ENCODE measurements around the gene TFF1.

TFF1 gene

DNA sequence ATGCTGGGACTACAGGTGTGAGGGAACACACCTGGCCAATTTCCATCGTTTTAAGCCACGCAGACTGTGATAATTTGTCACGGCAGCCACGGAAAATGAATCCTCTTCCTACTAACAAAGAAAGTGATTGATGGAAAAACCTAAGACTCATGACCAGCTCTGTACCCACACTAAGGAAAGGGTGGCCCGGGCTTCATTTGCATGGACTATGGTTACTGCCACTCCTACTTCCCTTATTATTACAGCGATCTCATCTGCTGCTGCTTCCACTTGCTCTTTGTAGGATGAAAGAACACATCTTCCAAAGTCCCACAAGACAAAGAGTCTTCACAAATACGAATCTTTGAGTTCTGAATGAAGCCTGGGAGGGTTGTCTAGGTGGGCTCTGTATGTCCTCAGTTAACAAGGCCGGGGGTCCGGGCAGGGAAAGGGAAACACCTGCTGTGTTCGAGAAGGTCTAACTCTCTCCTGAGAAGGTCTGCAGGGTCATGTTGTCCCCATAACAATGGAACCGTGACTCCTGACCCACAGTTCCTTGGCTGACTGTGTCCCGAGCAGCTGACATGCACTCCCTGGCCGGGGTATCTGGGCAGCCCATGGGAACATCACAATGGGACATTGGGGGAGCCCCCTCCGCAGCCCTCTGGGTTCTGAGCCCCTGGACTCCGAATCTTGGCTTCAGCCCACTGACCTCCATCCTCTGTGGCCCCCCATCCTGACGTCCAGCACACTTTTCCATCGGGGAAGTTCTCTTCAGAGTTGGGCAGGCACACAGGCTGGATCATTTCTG lies 13.3 kb upstream of the TFF1 start:
- no peak for DNase-seq

DNA sequence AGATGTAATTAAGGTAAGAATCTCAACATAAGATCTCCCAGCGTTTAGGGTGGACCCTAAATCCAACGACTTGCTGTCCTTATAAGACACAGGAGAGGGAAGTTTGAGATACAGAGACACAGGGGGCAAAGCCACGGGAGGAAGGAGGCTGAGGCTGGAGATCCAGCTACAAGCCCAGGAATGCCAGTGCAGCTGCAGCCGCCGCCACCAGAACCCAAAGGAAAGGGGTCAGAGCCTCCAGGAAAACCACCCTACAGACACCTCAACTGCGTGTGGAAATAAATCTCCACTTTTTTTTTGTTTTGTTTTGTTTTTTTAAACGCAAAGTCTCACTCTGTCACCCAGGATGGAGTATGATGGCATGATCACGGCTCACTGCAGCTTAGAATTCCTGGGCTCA lies 12.1 kb upstream of the TFF1 start:
- DNase-seq: no peak

DNA sequence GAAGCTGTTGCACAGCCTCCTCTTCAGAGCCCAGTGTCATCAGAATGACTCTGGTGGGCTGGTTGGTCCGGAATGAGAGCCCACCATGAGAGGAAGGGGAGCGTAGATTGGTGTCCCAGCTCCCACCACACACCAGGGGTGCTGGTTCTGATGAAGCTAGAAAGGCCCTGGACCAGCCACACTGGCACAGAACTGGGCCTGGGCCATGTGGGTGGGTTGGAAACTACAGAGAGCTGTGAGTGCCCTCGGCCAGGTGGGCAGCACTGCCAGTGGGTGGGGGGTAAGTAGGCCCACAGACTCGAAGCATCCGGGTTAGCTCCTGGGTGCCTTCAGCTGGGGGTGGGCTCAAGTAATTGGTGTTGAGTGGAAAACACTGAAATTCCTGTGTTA lies 11.6 kb upstream of the TFF1 start:
- DNase-seq: no peak

DNA sequence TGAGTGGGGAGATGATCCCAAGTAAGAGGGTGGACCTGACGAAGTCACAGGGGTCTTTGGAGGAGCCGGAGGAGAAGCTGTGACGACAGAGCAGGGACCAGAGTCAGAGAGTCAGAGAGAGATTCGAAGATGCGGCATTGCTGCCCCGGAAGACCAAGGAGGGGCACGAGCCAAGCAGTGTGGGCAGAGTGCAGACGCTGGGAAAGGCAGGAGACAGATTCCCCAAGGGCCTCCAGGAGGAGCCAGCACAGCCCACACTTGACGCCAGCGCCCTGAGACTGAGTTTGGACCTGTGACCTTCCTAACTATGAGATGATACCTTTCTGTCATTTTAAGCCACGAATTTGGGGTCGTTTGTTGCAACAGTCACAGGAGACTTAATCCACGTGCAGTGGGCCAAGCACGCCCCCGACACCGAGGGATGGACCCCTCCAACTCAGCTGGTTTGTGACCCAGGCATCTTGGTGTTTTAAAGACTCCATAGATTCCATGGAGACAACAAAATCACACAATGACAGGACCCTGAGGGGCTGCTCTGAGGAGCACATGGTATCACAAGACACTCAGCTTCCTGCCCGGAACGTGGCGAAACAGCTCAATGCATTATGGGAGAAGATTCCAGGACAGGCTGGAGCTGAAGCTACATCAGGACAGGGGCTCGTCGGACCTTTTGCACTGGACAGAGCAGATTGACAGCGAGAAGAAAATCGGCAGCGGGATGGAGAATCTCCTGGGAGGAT lies 11.0 kb upstream of the TFF1 start:
- DNase-seq: no peak

DNA sequence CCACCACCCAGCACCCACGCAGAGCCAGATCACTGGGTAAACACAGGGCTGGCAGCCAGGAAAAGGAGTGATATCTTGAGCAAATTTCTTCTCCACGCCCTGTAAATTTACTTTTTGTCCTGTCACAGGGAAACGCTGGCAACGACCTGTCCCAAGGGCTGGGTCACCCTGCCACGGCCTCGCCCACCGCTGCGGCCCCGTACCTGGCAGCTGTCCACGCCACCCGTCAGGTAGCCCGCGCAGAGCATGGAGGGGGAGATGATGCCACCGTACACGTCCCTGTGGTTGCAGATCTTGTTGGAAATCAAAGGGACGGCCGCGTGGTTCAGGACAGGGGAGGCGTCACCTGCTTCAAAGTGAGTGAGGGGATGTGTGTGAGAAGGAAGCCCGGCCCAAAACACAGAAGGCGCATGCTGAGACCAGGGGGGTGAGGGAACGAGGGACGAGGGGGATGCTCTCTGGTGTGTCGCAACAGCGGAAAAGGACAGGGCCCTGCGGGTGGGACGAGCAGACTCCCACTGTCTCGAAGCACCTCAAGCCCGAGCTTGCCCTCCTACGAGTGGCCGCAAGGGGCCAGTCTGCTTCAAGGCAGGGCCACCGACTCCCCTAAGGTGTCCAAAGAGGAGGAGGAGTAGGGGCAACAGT lies 10.1 kb upstream of the TFF1 start:
- no peak for DNase-seq

DNA sequence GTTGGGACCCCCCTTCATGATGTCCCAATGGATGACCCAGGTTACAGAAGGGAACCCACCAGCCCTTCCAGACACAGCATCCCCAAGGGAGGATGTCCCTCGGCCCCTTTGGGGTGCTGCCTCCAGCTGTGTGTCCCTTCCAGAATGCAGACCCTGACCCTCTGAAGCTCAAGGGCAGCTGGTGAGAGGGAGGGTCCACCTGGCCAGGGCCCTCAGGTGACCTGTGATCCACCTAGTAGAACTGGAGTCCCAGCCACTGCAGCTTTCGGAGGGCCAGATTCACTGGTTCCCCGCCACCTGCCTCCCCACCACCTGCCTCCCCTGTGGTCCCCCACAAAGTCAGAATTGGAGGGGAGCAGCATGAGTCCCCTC lies 9.6 kb upstream of the TFF1 start:
- no peak for DNase-seq

DNA sequence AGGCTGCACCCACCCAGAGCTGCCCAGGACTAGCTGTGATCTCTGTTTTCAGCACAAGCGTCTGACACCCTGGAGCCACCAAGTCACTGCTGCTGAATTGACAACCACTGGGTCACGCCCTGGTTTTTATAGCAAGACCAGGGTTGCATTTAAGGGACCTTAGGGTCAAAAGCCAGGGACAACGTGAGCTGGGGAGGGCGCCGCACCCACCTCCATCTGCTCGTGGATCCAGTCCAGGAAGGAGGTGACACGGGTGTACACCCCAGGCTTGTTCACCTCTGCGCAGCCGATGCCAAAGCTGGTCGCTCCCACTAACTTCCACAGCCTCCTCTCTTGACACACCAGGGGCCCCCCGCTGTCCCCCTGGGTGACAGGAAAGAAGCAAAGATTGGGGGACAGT lies 9.2 kb upstream of the TFF1 start:
- no peak for DNase-seq

DNA sequence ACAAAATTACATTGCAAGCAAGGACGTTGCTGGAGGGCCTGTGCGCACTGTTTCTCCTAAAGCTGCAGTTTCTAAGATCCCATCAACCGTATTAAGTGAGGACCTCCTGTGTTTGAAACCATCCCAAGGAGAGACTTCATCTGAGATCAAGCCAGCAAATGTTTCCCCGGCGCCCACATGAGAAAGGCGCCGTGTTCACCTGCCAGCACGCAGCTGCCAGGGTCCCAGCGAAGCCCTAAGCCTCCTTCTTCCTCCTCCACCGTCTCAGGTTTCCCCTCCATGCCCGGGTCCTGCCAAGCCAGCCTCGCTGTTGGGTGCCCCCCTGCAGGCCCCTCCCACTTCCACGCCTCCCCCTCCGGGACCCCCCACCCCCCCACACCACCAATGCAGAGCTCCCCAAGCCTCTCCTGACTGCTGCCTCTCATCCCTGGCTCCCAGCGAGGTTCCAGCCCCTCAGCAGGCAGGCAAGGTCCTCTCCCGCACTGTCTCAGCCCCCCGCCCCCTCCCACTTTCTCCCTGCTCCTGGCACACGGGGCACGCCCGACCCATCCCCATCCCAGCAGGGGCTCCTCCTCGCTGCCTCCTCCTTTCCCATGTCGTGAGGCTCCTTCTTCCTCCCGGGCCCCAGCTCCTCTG lies 8.6 kb upstream of the TFF1 start:
- no peak for DNase-seq

DNA sequence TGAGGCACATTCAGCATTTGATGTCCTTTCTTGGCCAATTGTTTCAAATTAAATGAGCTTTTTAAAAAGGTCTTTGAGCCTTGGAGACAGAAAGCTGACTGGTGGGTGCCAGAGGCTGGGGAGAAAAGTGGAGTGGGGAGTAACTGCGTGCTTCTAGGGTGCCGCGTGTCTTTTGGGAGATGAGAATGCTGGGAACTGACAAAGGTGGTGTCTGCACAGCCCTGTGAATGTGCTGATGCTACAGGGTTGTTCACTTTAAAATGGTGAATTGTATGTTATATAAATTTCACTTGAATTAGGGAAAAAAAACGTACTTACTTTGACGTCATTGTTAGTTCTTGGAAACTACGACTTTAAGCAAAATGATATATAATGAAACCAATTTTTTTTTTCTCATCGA lies 8.1 kb upstream of the TFF1 start:
- DNase-seq: no peak

DNA sequence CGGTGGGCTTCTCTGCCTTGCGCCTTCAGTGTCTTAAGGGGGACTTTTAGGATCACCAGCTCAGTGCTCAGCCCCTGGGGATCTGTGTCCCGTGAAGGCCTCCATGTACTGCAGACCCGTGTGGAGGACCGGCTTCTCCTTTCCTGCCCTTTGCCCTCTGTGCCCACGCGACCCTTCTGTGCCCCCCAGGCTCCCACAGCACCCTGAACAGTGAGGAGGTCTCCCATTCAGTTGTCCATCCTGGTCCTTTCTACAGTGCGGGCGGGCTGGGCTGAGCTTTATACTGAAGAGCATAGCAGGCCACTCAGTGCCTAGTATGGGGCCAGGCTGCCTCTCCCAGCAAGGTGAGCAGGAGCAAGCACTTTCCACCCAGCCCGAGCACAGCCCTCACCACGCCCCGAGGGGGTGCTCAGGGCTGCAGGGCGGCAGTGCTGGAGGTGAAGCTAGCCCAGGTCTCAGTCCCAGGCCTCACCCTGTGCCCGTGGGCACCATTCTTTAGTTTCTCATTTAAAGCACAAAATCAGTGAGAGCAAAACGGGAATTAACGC lies 7.6 kb upstream of the TFF1 start:
- no peak for DNase-seq

DNA sequence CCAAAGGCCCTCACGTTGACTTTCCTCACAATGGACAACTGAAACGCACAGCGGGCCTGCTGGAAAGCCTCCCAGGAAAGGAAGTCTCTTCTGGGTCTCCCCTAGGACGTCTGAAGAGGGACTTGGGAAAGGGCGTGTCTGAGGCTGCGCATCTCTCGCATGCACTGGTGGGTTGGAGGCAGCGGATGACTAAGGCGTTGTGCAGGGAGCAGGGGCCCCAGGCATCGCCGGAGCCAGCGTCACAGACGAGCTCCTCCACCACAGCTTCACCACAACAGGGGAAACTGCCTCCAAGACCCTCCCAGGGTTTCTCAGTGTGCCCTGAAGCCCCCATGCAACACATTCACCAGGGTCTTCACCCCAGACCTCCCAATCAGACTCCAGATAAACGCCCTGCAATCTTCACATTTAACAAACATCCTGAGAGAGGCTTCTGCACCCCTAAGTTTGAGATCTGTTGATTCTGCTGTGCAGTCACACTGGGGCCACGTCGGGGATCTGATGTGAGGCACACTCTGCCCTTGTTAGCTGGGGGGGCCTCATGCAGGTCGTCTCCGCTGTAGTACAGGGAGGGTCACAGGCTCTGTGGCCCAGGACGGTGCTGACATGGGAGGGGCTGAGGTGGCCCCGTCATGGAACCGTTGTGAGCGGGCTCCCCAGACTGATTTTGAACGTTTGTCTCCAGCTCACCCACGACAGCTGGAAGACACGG lies 7.0 kb upstream of the TFF1 start:
- no peak for DNase-seq

DNA sequence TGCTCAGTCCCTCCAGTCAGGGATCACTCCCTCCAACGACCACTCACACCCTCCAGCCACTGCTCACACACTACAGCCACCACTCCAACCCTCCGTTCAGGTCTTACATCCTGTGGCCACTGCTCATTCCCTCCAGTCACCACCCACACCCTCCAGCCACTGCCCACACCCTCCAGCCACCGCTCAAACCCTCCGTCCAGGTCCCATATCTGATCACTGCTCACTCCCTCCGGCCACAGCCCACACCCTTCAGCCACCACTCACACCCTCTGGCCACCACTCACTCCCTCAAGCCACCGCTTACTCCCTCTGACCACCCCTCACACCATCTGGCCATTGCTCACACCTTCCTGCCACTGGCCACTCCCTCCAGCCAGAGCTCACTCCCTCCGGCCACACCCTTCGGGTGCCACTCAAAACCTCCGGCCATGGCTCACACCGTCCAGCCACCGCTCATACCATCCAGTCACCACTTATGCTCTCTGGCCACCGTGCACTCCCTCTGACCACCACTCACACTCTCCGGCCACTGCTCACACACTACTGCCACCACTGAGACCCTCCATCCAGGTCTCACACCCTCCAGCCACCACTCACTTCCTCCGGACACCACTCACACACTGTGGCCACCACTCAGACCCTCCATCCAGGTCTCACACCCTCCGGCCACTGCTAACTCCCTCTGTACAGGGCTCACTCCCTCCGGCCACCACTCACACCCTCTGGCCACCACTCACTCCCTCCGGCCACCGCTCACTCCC lies 4.7 kb upstream of the TFF1 start:
- no peak for DNase-seq

DNA sequence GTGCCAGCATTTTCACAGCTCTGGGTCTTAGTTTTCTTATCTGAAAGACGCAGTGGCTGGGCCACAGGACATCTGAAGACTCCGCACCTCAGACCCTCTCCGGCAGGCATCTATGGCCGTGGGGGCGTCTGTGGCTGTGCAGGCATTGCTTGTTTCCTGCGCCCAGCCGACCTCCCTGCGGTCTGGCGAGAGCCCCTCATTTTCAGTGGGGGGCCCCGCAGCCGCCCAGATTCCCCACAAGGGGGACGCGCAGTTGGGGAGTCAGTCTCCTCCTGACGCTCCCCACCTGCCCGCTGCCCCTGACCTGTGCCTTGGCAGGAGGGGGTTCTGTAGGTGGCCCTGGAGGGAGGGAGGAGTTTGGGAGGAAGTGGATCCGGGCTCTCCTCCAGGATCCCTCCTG lies 3.5 kb upstream of the TFF1 start:
- DNase-seq: no peak

DNA sequence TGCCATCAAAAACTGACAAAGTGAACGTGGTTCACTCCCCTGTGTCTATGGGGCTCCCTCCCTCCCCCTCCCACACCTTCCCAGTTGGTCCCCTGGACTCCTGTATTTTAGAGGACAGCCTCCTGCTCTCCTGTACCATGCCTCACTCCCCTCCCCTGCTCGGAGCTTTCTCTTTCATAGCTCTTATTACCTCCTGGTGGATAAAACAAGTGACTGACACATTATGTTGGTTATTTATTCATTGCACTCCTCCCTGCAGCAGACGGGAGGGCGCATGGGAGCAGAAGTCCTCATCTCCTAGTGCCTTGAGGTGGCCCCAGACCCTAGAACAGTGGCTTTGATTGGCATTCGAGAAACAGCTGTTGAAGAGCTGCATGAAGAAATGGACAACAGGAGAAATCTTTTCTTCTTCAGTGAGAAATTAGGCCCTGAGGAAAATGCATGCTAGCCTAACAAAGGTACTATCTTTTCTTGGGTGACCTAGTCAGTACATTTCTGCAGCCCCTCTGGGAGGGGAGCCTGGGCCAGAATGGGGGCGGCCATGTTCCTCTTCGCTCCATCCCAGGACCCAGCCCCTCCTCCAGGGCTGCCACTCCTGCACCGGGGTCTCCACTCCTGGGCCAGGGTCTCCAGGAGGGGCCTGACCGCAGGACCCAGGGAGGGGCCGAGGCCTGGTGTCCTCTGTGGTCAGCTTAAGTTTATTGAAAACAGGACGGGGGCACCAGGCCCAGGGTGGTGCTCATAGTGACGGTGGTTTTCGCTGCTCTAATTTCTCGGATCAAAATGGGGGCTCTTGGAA lies 1.2 kb upstream of the TFF1 start:
- DNase-seq: no peak

DNA sequence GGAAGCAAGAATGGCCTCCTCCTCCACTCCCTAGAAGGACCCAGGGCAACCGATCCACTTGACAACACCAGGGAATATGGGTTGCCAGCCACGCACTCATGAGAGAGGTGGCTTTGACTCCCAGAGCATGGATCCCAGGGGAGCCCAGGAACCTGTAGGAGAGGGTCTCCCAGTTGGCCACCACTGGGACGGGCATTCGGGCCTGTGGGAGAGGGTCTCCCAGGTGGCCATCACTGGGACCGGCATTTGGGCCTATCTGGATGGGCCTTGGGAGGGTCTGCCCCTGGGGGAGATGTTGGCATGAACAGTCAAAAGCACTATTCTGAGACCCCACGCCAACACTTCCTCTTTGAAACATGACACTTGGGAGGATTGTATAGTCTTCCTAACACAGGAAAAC lies 565 bp downstream of the TFF1 start:
- DNase-seq: no peak

DNA sequence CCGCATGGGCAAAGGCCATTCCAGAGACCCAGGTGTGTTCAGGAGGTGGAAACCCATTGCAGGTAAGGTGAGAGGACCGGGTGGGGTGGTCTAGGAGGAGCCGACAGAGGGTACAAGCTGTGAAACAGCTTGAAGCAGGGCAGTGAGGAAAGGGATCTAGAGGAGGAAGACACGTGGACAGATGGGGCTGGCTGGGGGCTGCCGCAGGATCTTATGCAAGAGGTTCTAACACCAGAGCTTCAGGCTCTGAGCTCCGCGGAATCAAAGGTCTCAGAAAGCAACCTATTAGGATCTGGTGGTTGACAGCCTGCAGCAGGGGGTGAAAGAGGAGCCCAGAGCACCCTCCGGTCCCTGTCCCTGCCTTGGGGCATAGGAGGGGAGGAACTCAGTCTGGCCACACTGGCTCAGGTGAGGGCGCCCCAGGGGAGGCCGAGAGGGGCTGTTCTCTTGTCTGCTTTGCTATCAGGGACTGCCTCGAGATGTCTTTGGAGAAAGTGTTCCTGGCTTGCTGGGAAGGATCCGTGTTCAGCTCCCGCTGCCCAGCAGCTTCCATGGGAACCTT lies 1.9 kb downstream of the TFF1 start:
- DNase-seq: no peak

DNA sequence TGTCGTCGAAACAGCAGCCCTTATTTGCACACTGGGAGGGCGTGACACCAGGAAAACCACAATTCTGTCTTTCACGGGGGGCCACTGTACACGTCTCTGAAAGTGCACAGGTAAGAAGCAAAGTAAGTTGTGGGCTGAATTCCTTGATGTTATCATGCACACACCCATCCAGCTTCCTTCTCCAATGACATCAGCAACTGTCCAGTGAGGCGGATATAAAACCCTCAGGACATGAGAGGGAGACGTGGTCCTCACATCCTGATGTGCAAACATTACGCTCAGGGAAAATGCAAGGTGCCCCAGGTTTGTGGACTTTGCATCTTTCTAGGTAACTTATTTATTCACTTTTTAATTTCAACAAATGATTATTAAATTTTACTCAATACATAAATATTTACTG lies 3.0 kb downstream of the TFF1 start:
- DNase-seq: no peak

DNA sequence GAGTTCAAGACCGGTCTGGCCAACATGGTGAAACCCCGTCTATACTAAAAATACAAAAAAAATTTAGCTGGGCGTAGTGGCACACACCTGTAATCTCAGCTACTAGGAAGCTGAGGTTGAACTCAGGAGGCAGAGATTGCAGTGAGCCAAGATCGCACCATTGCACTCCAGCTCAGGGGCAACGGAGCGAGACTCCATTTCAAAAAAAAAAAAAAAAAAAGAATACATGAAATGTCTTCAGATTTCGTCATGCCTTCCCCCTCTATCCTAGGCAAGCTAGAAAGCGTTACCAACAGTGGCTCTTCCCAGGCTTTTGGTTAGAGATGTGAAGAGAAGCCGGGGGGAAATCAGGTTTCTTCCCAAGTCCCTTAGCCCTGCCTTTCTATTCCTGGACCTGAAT lies 3.6 kb downstream of the TFF1 start:
- DNase-seq: no peak

DNA sequence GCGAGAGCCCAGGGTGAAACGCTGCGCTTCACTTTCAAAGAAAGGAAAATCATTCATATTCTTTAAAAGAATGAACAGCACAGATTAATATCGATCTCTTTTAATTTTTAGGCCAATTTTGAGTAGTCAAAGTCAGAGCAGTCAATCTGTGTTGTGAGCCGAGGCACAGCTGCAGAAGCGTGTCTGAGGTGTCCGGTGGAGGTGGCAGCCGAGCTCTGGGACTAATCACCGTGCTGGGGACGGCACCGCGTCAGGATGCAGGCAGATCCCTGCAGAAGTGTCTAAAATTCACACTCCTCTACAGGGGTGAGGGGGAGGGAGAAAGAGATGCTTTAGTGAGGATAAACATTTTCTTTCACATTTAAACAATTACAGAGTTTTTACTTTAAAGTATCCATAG lies 4.1 kb downstream of the TFF1 start:
- DNase-seq: no peak

DNA sequence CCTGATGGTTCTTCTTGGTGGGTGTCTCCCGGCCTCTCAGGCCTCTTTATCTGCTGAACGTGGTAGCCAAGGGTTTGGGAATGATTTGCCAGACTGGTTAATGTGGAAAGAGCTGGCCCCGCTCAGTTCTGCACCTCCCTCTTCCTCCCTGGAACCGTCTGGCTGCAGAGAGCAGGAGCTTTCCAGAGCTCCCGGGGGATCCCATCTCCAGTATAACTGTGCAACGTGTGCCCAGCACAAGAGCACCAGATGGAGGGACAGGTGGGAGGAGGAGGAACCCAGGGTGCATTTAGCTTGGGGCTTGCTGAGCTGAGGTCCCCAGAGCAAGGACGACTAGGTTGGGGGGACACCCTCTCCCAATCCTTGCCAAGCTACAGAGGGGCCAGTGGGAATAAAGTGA lies 5.0 kb downstream of the TFF1 start:
- no peak for DNase-seq

DNA sequence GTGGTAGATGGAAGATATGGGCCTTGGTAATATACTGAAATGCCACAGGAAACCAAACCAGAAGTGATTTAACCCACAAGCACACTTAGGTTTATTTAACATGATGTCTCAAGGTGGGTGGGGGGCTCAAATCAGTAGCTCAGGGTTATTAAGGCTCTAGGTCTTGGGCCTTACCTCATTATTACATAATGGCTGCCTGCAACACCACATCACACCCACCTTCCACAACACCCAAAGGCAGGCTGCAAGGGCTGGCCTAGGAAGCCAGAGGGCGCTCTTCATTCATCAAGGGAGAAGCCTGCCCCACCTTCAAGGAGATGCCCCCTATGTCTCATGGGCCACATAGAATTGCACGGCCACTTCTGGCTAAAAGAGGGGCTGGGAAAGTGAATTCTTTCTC lies 6.0 kb downstream of the TFF1 start:
- DNase-seq: no peak
